OCI-LY7 (cell line): ENCODE results near the gene PXDN. TPM values are rescaled to one million over a fixed set of nuclear protein-coding genes. Genes with fewer than 3 reads are reported as not detected.
"Not testable (repeated sequence)": the region's sequence is repeated elsewhere in the genome, so short reads cannot be mapped to it uniquely, and the experiment has no call there.

Source experiments
- BruUV-seq: library from RNA; stranded (reverse); fragments of 400-500 nt; replicated peaks from 2 replicates; lab custom pipeline; 2021; lab: Mats Ljungman, UMichigan
- CTCF ChIA-PET: fragments of 300-600 bp; sonication (Branson Sonifier 250); formaldehyde crosslinking; loops from one replicate; lab custom pipeline; 2022; ENCODE audit warnings: antibody characterized with exemption; ENCODE audit not compliant: unreplicated experiment; lab: Charles Lee
- POLR2A ChIA-PET: fragments of 300-600 bp; sonication (Branson Sonifier 250); formaldehyde crosslinking; loops from one replicate; lab custom pipeline; 2022; ENCODE audit warnings: antibody characterized with exemption; lab: Charles Lee
- DNase-seq: peaks from one replicate; pipeline ENCODE4 v3.0.0-alpha.2; 2015; ENCODE audit warnings: low spot score
- H2AFZ ChIP-seq: fragments of 200-600 bp; sonication (generic), shearing (Covaris generic); 2 replicates; pipeline ENCODE4 v1.6.1; 2014; ENCODE audit warnings: mild to moderate bottlenecking, antibody characterized with exemption, low read length, moderate library complexity
- H3K27ac ChIP-seq: fragments of 200-600 bp; sonication (generic); 2 replicates; pipeline ENCODE4 v1.5.1; 2014; ENCODE audit warnings: mixed run types, low read depth, mild to moderate bottlenecking, moderate library complexity, low read length, inconsistent platforms; ENCODE audit not compliant: poor library complexity, severe bottlenecking
- H3K36me3 ChIP-seq: fragments of 200-600 bp; sonication (generic); 2 replicates; pipeline ENCODE4 v1.6.1; 2014; ENCODE audit warnings: mild to moderate bottlenecking, antibody characterized with exemption, low read length, moderate library complexity, mixed read lengths; ENCODE audit not compliant: insufficient read depth
- H3K4me1 ChIP-seq: fragments of 200-600 bp; sonication (generic); 2 replicates; pipeline ENCODE4 v1.5.1; 2014; ENCODE audit warnings: mild to moderate bottlenecking, low read length; ENCODE audit not compliant: insufficient read depth, poor library complexity, severe bottlenecking
- H3K4me2 ChIP-seq: fragments of 200-600 bp; sonication (generic); 2 replicates; pipeline ENCODE4 v1.6.1; 2014; ENCODE audit warnings: mild to moderate bottlenecking, low read length
- H3K4me3 ChIP-seq: fragments of 200-600 bp; sonication (generic); 2 replicates; pipeline ENCODE4 v1.5.1; 2014; ENCODE audit warnings: mild to moderate bottlenecking, low read depth, low read length; ENCODE audit not compliant: poor library complexity, severe bottlenecking
- H3K79me2 ChIP-seq: fragments of 200-600 bp; sonication (generic); 2 replicates; pipeline ENCODE4 v1.6.1; 2016; ENCODE audit warnings: low read depth, mild to moderate bottlenecking, low read length, moderate library complexity, mixed read lengths; ENCODE audit not compliant: insufficient read depth
- H3K9me2 ChIP-seq: fragments of 200-600 bp; sonication (generic); 2 replicates; pipeline ENCODE4 v1.6.1; 2016; ENCODE audit warnings: mild to moderate bottlenecking, low read length, mixed read lengths; ENCODE audit not compliant: insufficient read depth
- H3K9me3 ChIP-seq: fragments of 200-600 bp; sonication (generic); 2 replicates; pipeline ENCODE4 v1.6.1; 2014; ENCODE audit warnings: mild to moderate bottlenecking, mixed run types, low read length, mixed read lengths
- H4K20me1 ChIP-seq: fragments of 200-600 bp; sonication (generic); 2 replicates; pipeline ENCODE4 v1.6.1; 2014; ENCODE audit warnings: mild to moderate bottlenecking, antibody characterized with exemption, low read length, moderate library complexity, mixed read lengths; ENCODE audit not compliant: insufficient read depth
- EZH2phosphoT487 ChIP-seq: fragments of 200-600 bp; sonication (generic); IDR thresholded peaks from 2 replicates; pipeline ENCODE4 v1.6.1; 2018; ENCODE audit warnings: low read depth, borderline replicate concordance, mild to moderate bottlenecking, mixed run types, antibody characterized with exemption, low read length, moderate library complexity, mixed read lengths
- intact Hi-C: fragments of 100-400 bp; cut with micrococcal nuclease; formaldehyde crosslinking; loops from one replicate; pipeline ENCODE4 v1.10.0; 2022; ENCODE audit not compliant: unreplicated experiment
- total RNA-seq, 2 experiments: library from RNA; depleted of rRNA in 1 of 2; stranded (reverse); fragments of >200 nt in 1 of 2; shearing (Covaris generic) in 1 of 2; gene quantifications; 2 replicates each; pipeline ENCODE4 v1.2.3, GENCODE V29; 2014 to 2022
- TF ChIP-seq, protein P1 (sequence below): fragments of 200-600 bp; sonication (generic); conservative IDR thresholded peaks from 2 replicates; pipeline ENCODE4 v1.5.1; 2014; ENCODE audit warnings: mild to moderate bottlenecking, antibody characterized with exemption, low read length, moderate library complexity, mixed read lengths

PXDN gene
- total RNA-seq, 2 experiments from 2014 or later: not detected

DNA sequence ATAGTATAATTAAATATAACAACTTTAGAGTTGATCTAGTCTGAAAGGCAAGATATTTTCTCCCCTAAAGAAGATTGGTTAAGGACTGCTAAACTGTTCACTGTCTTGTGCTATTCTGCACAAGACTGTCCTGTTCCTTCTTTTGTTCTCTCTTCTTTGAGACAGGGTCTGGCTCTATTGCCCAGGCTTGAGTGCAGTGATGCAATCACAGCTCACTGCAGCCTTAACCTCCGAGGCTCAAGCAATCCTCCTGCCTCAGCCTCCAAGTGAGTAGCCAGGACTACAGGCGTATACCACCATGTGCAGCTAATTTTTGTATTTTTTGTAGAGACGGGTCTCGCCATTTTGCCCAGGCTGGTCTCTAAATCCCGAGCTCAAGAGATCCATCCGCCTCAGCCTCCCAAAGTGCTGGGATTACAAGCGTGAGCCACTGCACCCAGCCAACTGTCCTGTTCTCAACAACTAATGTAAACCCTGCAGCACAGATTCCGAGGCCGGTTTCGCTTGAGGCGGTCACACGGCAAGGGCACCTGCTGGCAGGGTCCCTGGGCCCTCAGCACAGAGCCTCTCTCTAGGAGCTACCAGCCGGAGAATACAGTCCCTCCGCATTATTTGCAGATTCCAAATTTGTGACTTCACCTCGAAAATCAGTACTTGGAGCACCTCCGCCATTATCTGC lies 16.4 kb downstream of the PXDN start:
- no TSS peak for BruUV-seq
- POLR2A ChIA-PET: no interaction called here
- H3K4me2 ChIP-seq: no peak overlapping the region
- H2AFZ ChIP-seq: no peak overlapping the region
- intact Hi-C loops: no loop called here
- no peaks in the 10 kb centered on the region for H4K20me1 ChIP-seq
- no peaks in the 10 kb centered on the region for H3K9me3 ChIP-seq
- CTCF ChIA-PET: no interaction called here
- H3K4me1 ChIP-seq: no peaks in the 10 kb centered on the region
- no peaks in the 10 kb centered on the region for H3K36me3 ChIP-seq
- H3K9me2 ChIP-seq: no peaks in the 10 kb centered on the region
- TF ChIP-seq EZH2phosphoT487: no peak
- TF ChIP-seq, protein P1, sequence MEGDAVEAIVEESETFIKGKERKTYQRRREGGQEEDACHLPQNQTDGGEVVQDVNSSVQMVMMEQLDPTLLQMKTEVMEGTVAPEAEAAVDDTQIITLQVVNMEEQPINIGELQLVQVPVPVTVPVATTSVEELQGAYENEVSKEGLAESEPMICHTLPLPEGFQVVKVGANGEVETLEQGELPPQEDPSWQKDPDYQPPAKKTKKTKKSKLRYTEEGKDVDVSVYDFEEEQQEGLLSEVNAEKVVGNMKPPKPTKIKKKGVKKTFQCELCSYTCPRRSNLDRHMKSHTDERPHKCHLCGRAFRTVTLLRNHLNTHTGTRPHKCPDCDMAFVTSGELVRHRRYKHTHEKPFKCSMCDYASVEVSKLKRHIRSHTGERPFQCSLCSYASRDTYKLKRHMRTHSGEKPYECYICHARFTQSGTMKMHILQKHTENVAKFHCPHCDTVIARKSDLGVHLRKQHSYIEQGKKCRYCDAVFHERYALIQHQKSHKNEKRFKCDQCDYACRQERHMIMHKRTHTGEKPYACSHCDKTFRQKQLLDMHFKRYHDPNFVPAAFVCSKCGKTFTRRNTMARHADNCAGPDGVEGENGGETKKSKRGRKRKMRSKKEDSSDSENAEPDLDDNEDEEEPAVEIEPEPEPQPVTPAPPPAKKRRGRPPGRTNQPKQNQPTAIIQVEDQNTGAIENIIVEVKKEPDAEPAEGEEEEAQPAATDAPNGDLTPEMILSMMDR: no peak
- no peak for DNase-seq
- no peak overlapping the region for H3K4me3 ChIP-seq
- no peak overlapping the region for H3K27ac ChIP-seq
- no peaks in the 10 kb centered on the region for H3K79me2 ChIP-seq

DNA sequence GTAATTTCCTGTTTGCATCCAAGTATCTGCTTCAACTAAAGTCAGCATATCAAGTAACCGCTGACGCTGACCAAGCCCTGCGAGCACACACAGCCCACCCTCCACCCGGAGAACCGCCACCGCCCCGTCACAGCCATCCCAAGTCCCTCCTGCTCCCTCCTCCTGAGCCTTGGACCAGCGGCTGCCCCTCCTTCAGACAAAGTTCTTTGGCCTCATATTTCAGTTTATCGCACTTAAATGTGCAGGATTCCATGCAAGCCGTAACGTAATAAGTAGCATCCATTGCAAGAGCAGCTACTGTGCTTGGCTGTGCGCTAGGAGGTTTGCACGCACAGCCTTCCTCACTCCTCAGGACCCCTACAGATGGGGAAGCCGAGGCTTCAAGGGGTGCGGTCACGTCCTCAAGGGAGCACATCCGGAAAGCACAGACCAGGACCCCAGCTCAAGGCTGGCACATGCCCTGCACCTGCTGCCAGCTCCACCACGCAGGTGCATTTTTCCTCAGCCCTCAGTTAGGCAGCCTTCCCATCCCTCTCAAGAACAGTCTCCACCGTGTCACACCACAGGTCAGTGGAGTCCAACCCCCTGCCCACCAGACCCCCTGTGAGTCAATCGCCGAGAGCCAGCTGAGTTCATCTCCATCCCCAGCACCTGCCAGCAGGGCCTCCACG lies 17.1 kb downstream of the PXDN start:
- TF ChIP-seq, protein P1: no peak
- POLR2A ChIA-PET: no interaction called here

DNA sequence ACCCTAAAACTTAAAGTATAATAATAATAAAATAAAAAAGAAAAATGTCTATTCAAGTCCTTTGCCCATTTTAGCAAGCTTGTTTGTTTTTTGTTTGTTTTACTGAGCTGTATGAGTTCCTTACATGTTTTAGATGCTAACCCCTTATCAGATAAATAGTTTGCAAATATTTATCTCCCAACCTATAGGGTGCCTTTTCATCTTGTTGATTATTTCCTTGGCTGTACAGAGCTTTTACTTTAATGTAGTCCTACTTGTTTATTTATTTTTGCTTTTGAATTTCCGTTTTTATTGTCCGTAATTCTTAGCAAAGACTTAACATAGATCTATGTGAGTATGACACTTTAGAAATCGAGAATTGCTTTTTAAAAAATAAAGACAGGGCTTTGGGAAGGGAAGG lies 17.8 kb downstream of the PXDN start:
- no TSS peak for BruUV-seq
- Histone ChIP-seq H3K79me2 (no peaks in the 10 kb centered on the region), H3K9me2 (no peaks in the 10 kb centered on the region), H4K20me1 (no peaks in the 10 kb centered on the region), H3K4me2 (no peak overlapping the region), H3K9me3 (no peaks in the 10 kb centered on the region), H3K27ac (no peak overlapping the region), H3K4me3 (no peak overlapping the region), H2AFZ (no peak overlapping the region), H3K36me3 (no peaks in the 10 kb centered on the region), H3K4me1 (no peaks in the 10 kb centered on the region)
- no peak for DNase-seq
- TF ChIP-seq EZH2phosphoT487: no peak
- TF ChIP-seq, protein P1: no peak
- ChIA-PET CTCF (no interaction called here), POLR2A (no interaction called here)
- intact Hi-C loops: no loop called here

More for the DNA sequence above, 17.1 kb downstream of the PXDN start:
- Histone ChIP-seq H3K79me2 (no peaks in the 10 kb centered on the region), H3K9me2 (no peaks in the 10 kb centered on the region), H4K20me1 (no peaks in the 10 kb centered on the region), H3K4me2 (no peak overlapping the region), H3K4me1 (no peaks in the 10 kb centered on the region), H3K27ac (no peak overlapping the region), H3K36me3 (no peaks in the 10 kb centered on the region), H2AFZ (no peak overlapping the region), H3K9me3 (no peaks in the 10 kb centered on the region), H3K4me3 (no peak overlapping the region)
- CTCF ChIA-PET: no interaction called here
- no TSS peak for BruUV-seq
- intact Hi-C loops: no loop called here
- DNase-seq: no peak

DNA sequence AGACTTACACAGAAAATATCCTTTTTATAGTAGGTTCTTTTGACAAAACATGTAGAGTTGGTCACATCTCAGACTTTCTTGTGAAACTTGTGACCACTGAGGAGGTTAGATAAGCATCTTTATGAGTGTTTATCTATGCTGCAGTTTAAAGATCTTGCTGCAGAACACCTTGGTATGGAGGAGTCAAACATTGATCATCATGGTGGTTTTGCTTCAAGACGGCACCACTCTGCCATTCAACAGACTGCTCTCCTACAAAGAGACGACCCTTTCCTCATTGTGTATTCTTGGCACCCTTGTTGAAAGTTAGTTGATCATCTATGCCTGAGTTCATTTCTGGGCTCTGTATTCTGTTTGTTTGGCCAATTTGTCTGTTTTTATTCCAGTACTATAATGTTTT lies 20.0 kb downstream of the PXDN start:
- H3K4me1 ChIP-seq, H3K27ac ChIP-seq, H3K36me3 ChIP-seq, H3K79me2 ChIP-seq, H3K4me3 ChIP-seq, intact Hi-C loops, DNase-seq, BruUV-seq, H4K20me1 ChIP-seq, CTCF ChIA-PET, POLR2A ChIA-PET, H3K9me3 ChIP-seq, H3K9me2 ChIP-seq, H2AFZ ChIP-seq, H3K4me2 ChIP-seq: not testable (repeated sequence)
